ENCODE measurements around the gene HAUS3. TPM values are rescaled to one million over a fixed set of nuclear protein-coding genes. Genes with fewer than 3 reads are reported as not detected.
A peak's percentile ranks its signal among the peaks of the same experiment; 100 is the strongest.

HAUS3 gene
- total and polyA plus RNA-seq, 10 of the 15 experiments (the other 5 are each of a cell fraction or from before 2014, with no cell fraction given), result 4.2 to 23.9 (median 12.3) TPM

GRCh38 chr4:2241410-2242353 is at the start of gene HAUS3, which contains the start of gene POLN (continued):
- no peak for TF ChIP-seq ZNF592 (IDR thresholded peaks at IDR 0.05)
- TF ChIP-seq IRF4 (IDR thresholded peaks at IDR 0.05; ENCODE audit: low read depth, low read length), result no peak
- TF ChIP-seq ELK1 (IDR thresholded peaks at IDR 0.05; ENCODE audit: low read depth, low read length), result no peak
- no peak for TF ChIP-seq EED (IDR thresholded peaks at IDR 0.05; ENCODE audit: low read depth)
- TF ChIP-seq NFIC (IDR thresholded peaks at IDR 0.05; ENCODE audit: low read depth, low read length), result no peak
- TF ChIP-seq ZNF24 (IDR thresholded peaks at IDR 0.05), result no peak
- no peak for TF ChIP-seq CEBPB (IDR thresholded peaks at IDR 0.05; ENCODE audit: borderline replicate concordance in 1 of 2, low read depth in 2 of 2, low read length in 2 of 2)
- TF ChIP-seq CREB1 (IDR thresholded peaks at IDR 0.05; ENCODE audit: low read depth), result peak; percentile 6; the same call in 1 of the 2 replicates
- no peak for TF ChIP-seq CBFB (IDR thresholded peaks at IDR 0.05; ENCODE audit: low read depth)
- TF ChIP-seq ZBTB40 (IDR thresholded peaks at IDR 0.05; ENCODE audit: borderline replicate concordance), result no peak
- TF ChIP-seq KAT2A (conservative IDR thresholded peaks at IDR 0.05; ENCODE audit: control insufficient read depth, low read depth, low read length), result no peak
- TF ChIP-seq NBN (IDR thresholded peaks at IDR 0.05), result peak; percentile 69; the same call in 1 of the 2 replicates
- no peak for TF ChIP-seq ZBED1 (IDR thresholded peaks at IDR 0.05; ENCODE audit: borderline replicate concordance)
- no peak for TF ChIP-seq SPI1 (IDR thresholded peaks at IDR 0.05; ENCODE audit: borderline replicate concordance, insufficient read depth, low read depth, low read length)
- no peak for TF ChIP-seq CHD1 (IDR thresholded peaks at IDR 0.05; ENCODE audit: low read depth, low read length)
- no peak for TF ChIP-seq SUZ12 (IDR thresholded peaks at IDR 0.05; ENCODE audit: unreplicated experiment)
- no peak for TF ChIP-seq BCL11A (IDR thresholded peaks at IDR 0.05; ENCODE audit: low read depth, low read length)
- no peak for TF ChIP-seq EP300 (IDR thresholded peaks at IDR 0.05; ENCODE audit: borderline replicate concordance in 1 of 2, control insufficient read depth in 1 of 2, low read depth in 2 of 2, low read length in 2 of 2)
- no peak for TF ChIP-seq TCF7 (IDR thresholded peaks at IDR 0.05; ENCODE audit: borderline replicate concordance)
- TF ChIP-seq SIN3A (IDR thresholded peaks at IDR 0.05; ENCODE audit: low read depth, low read length), result peak; percentile 89
- TF ChIP-seq ASH2L (IDR thresholded peaks at IDR 0.05; ENCODE audit: borderline replicate concordance, low read depth), result no peak

Measured in GM12878 (cell line).